Stimulated activated CD8-positive, alpha-beta memory T cell treated with anti-CD3 and anti-CD28 coated beads, Interleukin-4, amount 100 ng/mL, for 48 hours (primary cell): ENCODE data around the gene SIX1.

ENCODE experiments used
- DNase-seq: peaks from one replicate; pipeline ENCODE4 v3.0.0-alpha.2; 2020

Gene SIX1

DNA sequence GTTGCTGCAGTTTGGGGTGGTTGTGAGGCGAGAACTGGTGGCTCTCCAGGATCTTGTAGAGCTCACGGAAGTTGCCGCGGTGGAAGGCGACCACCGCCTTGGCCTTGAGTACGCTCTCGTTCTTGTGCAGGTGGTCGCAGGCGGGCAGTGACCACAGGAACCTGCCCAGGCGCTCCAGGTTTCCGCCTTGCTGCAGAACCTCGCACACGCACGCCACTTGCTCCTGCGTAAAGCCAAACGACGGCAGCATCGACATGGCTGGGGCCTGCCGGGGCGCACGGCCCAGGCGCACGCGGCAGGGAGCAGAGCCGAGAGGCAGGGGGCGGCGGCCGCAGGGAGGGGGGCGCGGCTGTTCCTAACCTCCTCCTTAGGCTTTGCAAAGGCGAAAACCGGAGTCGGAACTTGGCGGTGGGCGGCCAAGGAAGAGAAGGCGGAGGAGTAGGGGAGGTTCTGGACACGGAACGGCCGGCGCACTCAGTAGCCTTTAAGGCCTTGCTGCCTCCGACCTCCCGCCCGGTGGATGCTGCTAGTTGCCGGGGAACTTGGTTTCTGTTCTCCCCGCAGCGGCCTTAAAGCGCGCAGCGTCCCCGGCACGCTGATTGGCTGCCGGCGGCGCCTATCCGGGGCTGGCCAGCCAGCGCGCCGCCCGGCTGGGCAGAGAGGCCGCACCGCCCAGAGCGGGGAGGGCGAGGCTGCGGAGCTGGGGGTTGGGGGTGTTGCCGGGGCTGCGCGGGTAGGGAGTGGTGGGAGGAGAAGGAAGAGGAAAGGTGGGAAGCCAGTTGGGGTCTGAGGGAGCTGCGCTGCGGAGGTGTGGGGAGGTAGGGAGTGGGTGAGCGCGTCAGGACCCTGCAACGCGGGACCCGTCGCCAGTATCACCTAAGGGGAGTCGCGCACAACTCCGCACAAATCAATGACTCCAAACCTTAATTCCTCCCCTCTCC, at the start of gene SIX1:
SIX1 (minus strand) TSS at position 544 of the 941 bp plus-strand sequence; CDS start at position 256, 288 bp downstream.
- DNase-seq = peak; percentile 42

DNA sequence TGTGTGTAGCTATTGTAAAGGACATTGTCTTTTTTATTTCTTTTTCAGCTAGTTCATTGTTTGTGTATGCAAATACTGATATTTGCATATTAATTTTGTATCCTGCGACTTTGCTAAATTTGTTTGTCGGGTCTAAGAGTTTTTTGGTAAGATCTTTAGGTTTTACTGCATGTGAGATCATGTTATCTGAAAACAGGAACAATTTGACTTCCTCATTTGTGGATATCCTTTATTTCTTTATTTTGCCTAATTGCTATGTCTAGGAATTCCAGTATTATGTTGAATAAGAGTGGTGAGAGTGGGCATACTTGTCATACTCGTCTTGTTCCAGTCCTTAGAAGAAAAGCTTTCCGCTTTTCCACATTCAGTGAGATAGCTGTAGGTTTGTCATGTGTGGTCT, 46.0 kb upstream of the SIX1 start:
- DNase-seq = no peak

DNA sequence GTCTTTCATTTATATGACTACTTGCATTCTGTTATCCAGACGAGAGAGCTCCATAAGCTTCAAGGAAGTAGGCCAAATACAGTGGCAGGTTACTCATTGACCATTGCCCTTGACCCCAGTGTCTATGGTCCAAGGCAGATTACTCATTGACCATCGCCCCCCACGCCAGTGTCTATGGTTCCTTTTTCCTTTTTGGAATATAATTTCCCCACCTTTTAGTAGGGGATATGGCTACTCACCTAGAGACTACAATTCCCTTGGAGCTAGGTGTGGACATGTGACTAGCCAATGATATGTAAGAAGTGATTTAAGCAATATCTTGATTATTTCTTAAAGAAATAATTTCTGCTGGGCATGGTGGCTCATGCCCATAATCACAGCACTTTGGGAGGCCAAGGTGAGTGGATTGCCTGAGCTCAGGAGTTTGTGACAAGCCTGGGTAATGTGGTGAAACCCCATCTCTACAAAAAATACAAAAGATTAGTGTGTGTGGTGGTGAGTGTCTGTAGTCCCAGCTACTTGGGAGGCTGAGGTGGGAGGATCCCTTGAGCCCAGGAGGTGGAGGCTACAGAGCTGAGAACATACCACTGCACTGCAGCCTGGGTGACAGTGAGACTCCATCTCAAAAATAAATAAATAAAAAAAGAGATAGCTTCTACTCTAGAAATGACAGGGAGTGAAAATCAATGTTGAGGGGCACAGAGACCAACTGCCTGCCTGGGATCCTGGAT, 42.3 kb upstream of the SIX1 start:
- no peak for DNase-seq

DNA sequence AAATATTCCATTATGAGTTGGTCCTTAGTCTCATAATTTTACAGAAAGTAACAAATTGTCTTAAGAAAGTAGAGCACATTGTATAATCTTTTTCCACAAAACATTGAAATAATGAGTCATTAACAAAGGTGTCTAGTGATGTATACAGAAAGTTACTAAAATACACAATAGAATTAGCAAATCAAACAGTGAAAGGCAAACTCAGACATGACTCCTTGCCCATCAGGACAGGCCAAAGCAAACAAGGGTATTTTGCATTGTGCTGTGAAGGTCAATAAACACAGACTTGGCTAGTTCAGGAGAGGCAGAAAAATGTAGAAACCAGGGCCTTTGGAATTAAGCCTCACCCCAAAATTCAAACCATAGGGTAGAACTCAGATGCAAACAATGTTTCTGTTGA, 37.6 kb upstream of the SIX1 start:
- no peak for DNase-seq

DNA sequence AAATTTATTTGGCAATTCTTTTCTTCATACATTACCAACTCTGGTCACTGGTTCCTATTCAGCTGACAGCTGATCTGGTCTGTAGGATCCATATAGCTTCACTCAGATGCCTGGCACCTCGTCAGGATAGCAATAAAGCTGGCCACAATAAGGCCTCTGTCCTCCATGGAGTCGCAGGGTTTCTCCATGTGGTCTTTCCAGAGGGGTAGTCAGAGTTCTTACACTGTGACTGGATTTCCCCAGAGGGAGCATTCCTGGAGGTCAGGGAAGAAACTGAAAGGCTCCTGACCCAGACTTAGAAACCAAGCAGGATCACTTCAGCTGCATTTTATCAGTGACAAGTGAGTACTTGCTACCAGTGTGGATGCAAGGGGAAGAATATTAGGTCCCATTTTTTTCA, 34.9 kb upstream of the SIX1 start:
- DNase-seq = no peak

DNA sequence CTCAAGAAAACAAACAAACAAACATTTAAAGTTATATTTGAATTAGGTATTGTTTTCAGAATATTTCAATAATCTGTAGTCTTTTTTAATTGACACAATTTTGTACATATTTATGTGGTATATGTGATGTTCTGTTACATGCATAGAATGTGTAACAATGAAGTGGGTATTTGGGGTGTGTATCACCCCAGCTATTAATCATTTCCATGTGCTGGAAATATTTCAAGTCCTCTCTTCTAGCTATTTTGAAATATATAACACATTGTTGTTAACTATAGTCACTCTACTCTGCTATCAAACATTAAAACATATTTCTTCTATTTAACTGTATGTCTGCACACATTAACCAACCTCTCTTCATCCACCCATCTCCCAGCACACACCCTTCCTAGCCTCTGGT, 32.0 kb upstream of the SIX1 start:
- DNase-seq = no peak

DNA sequence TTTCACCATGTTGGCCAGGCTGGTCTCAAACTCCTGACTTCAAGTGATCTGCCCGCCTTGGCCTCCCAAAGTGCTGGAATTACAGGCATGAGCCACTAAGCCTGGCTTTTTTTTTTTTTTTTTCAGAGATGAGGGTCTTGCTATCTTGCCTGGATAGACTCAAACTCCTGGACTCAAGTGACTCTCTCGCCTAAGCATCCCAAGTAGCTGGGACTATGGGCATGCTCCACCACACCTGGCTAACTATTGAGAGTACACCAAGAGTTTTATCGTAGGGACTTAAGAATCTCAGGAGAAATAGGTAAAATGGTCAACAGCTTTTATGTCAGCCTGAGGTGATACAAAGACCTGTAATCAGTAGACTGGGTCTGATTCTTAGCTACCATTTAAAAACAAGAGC, 31.2 kb upstream of the SIX1 start:
- DNase-seq = no peak

DNA sequence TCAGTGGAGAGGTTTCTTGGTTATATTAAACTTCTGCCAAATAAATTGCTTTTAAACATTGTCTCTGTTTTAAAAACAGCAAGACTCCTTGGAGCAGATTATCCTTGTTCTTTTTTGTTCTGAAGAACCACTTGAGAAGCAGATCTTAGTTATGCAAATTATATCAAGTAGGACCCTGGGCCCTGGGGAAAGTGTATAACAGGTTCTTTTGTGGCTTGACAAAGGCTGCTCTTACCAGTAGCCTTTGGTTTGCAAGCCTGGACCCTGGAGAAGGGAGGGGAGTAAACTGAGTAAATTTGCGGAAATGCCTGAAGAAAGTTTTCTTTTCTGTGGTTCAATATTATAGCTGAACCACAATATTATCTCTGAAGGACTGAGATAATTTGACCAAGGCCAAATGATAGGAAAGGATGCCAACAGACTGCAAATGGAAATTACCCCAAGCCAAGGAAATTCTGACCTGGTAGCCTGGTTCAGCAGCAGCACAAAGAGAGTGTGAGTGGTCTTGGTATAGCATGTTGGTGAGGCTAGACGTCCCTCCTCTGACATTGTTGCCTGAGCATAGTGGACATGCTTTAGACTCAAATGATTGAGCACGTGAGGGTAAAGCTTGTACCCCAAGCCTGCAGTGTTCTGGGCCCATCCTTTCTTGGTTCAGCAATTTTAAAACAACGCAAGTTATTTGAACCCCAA, 30.4 kb upstream of the SIX1 start:
- no peak for DNase-seq

DNA sequence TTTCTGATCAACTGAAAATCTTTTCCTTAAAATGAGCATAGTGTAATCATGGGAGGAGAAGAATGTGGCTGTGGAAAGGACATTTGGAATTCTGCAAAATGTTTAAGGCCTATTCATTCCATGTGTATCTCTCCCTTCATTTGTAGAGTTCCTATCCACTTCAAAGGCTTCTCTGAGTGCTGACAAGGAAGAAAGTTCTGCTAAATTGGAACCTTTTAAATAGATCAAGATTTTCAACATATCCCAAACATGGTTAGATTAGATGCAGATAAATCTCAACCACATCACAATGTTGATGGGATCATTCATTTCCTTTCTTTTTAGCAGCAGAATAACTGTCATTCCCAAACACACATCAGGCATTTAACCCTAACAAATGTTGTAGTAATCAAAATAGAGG, 28.4 kb upstream of the SIX1 start:
- DNase-seq = no peak

DNA sequence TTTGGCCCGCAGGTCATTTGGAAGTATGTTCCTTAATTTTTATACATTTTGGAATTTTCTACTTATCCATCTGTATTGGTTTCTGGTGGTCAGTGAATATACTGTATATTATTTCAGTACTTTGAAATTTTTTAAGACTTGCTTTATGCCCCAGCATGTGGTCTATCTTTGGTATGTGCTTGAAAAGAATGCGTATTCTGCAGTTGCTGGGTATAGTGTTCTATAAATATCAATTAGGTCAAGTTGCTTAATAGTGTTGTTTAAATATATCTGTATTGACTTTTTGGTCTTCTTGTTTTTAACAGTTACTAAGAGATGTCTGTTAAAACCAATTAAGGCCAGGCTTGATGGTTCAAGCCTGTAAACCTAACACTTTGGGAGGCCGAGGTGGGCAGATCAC, 21.7 kb upstream of the SIX1 start:
- DNase-seq = no peak

DNA sequence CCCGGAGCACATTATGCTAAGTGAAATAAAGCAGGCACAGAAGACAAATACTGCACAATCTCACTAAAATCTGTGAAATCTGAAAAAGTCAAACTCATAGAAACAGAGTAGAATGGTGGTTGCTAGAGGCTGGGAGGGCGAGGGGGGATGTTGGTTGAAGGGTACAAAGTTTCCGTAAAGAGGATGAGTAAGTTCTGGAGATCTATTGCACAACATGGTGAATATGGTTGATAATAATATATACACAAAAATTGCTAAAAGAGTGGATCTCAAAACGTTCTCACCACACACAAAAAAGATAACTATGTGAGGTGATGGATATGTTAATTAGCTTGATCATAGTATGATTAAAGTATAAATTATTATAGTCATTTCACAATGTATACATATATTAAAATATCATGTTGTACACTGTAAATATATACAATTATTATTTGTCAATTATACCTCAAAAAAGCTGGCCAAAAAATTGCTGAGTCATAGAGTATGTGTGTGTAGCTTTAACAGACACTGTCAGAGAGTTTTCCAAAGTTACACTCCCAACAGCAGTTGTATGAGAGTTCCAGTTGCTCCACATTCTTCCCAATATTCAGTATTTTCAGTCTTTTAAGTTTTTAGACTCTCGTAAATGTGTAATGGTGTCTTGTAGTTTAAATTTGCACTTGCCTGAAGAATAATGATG, 19.3 kb upstream of the SIX1 start:
- DNase-seq = no peak

DNA sequence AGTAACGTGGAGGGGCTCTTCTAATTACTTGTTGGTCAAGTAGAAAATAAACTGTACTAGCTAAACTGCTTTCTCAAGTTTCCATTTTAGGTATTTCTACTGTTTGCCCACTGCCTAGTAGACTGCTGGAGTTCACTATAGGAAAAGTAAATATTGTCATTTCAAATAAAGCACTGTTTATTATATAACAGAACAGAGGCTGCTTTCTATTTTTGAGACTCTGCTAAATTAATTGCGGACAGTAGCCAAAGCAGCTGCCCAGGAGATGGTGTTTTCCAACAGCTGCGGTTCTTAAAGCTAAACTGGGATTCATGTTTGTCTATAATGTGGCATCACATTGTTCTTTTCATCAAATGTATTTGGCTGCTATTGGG, 15.9 kb upstream of the SIX1 start:
- no peak for DNase-seq

DNA sequence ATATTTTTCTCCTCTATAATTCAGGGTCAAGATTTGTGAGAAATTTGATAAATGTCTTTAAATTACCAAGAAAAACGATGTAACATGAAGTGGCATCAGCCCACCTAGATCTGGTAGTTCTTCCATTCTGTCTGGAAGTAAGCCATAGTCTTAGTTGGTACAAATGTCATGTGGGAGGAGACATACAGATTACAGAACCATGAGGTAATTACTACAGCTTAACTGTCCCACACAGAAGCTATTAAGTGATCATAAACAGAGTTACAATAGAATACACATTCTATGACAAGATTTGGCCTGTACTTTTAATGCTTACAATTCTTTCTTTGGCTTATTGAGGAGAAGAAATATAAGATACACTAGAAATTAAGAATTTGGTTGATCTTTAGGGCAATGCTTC, 13.7 kb upstream of the SIX1 start:
- no peak for DNase-seq

DNA sequence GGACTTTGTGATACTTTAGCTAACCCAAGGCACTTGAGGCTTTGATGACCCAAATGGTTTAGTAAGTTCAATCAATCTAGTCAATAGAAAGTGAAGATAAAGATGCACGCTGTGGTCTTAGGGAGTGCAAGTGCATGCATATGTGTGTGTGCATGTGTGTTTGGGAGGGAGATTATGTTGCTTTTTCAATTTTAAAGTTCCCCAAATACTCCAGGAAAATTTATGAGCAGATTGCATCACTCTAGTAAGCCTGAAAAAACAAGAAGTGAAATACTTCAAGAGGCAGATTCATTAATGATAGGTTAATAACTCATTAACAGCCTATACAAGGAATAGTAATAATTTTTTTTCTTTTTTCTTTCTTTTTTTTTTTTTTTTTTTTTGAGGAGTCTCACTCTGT, 12.4 kb upstream of the SIX1 start:
- DNase-seq = no peak

DNA sequence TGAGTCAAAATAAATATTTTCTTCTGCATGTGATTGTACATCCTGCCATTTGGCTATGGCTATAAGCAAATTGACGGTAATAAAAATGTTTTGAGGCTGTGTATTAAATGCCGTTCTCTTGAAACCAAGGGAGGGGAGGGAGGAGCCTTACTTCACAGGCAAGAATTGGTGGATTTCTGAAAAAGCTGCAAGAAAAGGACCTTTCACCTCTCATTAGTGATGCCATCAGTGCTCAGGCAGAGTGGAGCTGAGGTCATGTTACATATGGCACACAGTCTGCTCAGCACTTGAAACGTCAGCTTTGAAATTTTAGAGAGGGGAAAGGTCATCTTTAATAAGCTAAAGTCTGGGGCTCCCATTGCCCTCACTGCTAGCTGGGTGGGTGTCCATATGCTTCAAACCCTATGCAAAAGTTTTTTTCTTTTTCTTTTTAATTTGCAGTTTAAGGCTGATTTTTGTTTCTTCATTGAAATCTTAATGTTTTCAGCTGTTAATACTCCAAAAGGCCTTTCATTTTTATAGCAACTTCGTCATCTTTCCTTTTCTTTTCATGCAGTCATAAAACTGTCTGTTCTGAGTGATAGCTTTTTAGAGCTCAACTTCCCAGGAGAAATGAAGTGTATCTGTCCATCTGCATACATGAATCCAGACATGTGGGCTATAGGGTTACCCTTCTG, 9.8 kb upstream of the SIX1 start:
- DNase-seq = no peak

DNA sequence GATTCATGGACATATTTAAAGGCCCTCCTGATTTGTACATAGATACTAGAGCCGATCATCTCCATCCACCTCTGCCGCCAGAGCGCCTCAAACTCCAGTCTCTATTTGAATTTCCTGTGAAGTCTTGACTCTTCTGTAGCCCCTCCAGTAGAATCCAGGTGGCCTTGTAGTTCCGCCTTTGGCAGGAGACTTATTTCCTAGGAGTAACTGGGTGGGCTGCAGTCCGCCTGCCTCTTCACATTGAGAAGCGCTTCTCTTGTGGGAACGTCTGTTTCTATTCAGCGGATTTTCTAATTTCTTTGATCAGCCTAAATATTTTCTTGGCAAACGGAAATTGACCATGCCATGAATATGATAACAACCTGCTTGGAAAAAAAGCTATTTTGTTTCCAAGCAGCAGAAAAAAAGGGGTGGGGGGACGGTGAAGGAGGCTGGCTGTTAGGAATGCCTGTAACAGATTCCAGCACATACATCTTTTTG, 9.0 kb upstream of the SIX1 start:
- no peak for DNase-seq

DNA sequence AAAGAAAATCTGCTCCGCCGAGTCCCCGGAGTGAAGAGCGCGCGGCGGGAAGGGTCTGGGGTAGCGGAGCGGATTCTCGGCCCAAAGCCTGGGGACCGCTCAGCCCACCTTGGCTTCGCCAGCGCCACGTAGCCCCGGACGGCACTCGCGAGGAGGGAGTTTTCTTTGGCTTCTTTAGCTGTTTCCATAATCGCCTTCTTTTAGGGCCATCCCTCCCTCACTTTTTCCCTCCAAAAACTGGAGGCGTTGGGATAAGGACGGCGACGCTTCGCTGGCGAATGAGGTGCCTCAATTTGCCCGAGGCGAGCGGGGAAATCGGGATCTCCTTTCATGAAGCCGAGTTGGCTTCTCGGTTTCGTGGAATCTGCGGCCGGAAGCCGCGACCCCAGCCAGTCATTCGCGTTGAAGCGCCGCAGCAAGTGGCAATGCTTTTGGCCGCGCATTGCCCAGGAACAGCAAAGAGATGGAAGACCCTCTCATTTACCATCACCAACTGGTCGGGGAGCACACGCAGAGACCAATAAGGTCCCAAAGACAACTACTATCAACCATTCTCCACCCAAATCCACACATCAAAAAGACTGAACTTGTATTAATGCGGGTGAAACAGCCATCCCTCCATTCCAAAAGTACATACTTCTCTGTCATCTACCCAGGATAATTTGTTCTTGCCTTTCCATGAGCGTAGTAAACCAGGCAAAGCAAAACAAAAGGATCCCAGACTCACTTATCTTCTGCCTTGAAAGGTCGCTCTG, 8.4 kb upstream of the SIX1 start:
- DNase-seq = no peak

DNA sequence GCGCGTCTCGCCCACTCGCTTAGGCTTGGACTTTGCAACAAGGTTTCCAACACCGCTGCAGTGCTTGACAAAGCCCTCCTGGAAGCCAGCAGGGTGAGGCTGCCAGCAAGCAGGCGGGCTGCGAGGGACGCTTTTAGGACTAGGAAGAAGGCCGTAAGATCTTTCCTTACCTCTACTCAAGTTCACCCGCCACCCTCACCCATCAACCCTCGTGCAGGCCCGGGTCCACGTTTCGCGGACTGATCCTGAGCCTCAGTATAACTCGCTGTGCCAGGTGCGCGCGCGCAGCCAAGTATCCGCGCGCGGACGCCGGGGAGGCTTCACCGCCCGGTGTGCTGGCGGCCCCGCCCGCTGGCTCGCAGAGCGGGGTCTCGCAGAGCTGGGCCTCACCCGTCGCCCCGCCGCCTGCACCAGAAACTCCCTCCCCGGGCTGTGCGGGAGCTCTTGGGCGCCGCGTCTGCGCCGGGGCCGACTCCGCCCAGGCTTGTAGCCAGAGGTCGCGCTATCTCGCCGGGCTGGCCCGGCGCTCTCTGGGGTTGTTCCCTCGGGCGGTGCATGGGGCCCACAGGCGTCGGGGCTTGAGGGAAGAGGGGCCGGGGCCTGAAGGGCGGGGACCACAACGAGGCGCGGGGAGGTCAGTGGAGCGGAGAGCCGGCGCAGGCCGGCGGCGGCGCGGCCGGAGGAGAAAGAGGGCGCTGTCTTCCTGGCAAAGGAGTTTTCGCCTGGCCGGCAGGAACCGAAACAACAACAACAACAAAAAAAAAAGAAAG, 7.6 kb upstream of the SIX1 start:
- DNase-seq = peak; percentile 48

DNA sequence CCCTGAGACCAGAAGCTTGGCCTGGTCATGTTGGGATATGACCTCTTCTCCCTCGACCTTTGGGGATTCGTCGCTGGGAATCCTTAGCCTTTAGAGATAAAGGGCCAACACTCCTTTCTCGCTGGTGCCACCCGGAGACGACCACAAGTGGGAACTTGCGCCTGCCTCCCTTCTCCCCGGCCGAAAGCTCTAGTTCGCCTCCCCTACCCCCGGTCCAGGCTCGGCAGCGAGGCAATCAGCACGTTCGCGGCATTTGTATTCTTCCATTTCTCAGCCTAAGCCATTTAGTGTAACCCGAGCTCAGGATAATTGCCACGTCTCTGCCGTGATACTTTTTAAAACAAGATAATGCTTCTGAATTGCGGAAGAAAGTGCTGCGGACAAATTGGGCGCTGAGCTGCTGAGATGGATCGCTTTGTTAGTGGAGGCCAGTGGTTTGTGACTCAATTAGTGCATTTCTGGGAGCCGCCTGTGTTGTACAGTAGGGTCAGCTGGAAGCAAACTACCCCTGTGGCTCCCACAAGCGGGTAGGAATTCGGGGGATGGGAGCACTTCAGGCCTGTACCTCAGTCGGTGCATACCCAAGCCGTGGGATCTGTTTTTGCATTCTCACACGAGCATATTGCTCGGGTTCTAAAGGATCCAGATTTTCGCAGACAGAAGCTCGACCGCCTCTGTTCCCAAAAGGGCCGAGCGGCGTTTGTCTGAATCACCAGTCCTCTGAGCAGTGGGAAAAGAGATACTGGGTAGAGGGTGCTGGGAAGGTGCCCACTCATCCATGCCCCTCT, 6.8 kb upstream of the SIX1 start:
- DNase-seq = no peak
